HepG2 (cell line): ENCODE results near the gene PXMP4. TPM values are rescaled to one million over a fixed set of nuclear protein-coding genes. Genes with fewer than 3 reads are reported as not detected.

Source experiments
- ATRX ChIP-seq: sonication (generic); formaldehyde crosslinking; IDR thresholded peaks from 2 replicates; pipeline ENCODE4 v1.4.0; 2020; ENCODE audit warnings: missing genetic modification reagents, borderline replicate concordance
- CEBPZ ChIP-seq: IDR thresholded peaks from 2 replicates; pipeline ENCODE4 v1.6.1; 2012; ENCODE audit warnings: low read length, improper control_type of control experiment
- HBP1 ChIP-seq: IDR thresholded peaks from 2 replicates; pipeline ENCODE4 v1.6.1; 2016; ENCODE audit warnings: low read depth, control low read depth
- HOMEZ ChIP-seq: IDR thresholded peaks from 2 replicates; pipeline ENCODE4 v1.6.1; 2016; ENCODE audit warnings: low read depth
- ISX ChIP-seq: sonication (generic); formaldehyde crosslinking; conservative IDR thresholded peaks from 2 replicates; pipeline ENCODE4 v1.5.0; 2020; ENCODE audit warnings: missing genetic modification reagents
- JARID2 ChIP-seq: sonication (generic); formaldehyde crosslinking; IDR thresholded peaks from 2 replicates; pipeline ENCODE4 v1.8.1; 2023; ENCODE audit warnings: missing genetic modification reagents, inconsistent platforms; ENCODE audit not compliant: insufficient replicate concordance
- MLX ChIP-seq: IDR thresholded peaks from 2 replicates; pipeline ENCODE4 v1.6.1; 2016
- MTF2 ChIP-seq: sonication (generic); formaldehyde crosslinking; IDR thresholded peaks from 2 replicates; pipeline ENCODE4 v1.5.0; 2020; ENCODE audit warnings: missing genetic modification reagents, borderline replicate concordance
- NFIC ChIP-seq: IDR thresholded peaks from 2 replicates; pipeline ENCODE4 v1.6.1; 2012; ENCODE audit warnings: mild to moderate bottlenecking, low read length, inconsistent platforms
- PAF1 ChIP-seq: IDR thresholded peaks from 2 replicates; pipeline ENCODE4 v1.6.1; 2016; ENCODE audit warnings: missing genetic modification reagents, missing compliant biosample characterization
- SMAD9 ChIP-seq: sonication (generic); formaldehyde crosslinking; IDR thresholded peaks from 2 replicates; pipeline ENCODE4 v1.5.1; 2020; ENCODE audit warnings: mild to moderate bottlenecking, missing genetic modification reagents
- STAG1 ChIP-seq: sonication (generic); formaldehyde crosslinking; IDR thresholded peaks from 2 replicates; pipeline ENCODE4 v1.4.0; 2020; ENCODE audit warnings: missing genetic modification reagents
- TRAFD1 ChIP-seq: sonication (generic); formaldehyde crosslinking; IDR thresholded peaks from 2 replicates; pipeline ENCODE4 v1.5.1; 2020; ENCODE audit warnings: missing genetic modification reagents, mild to moderate bottlenecking, borderline replicate concordance
- ZBTB42 ChIP-seq: sonication (generic); formaldehyde crosslinking; IDR thresholded peaks from 2 replicates; pipeline ENCODE4 v1.5.0; 2020; ENCODE audit warnings: mild to moderate bottlenecking, missing genetic modification reagents
- ZNF317 ChIP-seq: sonication (generic); formaldehyde crosslinking; IDR thresholded peaks from 2 replicates; pipeline ENCODE4 v1.5.0; 2020; ENCODE audit warnings: mild to moderate bottlenecking, missing genetic modification reagents
- ZNF629 ChIP-seq: sonication (generic); formaldehyde crosslinking; conservative IDR thresholded peaks from 2 replicates; pipeline ENCODE4 v1.5.0; 2020; ENCODE audit warnings: missing genetic modification reagents
- ZNF746 ChIP-seq: sonication (generic); formaldehyde crosslinking; IDR thresholded peaks from 2 replicates; pipeline ENCODE4 v1.8.0; 2022; ENCODE audit warnings: mild to moderate bottlenecking, missing genetic modification reagents
- ZNF777 ChIP-seq: sonication (generic); formaldehyde crosslinking; IDR thresholded peaks from 2 replicates; pipeline ENCODE4 v1.4.0; 2020; ENCODE audit warnings: missing genetic modification reagents
- ZNF839 ChIP-seq: sonication (generic); formaldehyde crosslinking; IDR thresholded peaks from 2 replicates; pipeline ENCODE4 v1.4.0; 2020; ENCODE audit warnings: missing genetic modification reagents, mild to moderate bottlenecking, borderline replicate concordance
- polyA plus RNA-seq, 8 experiments: library from polyadenylated mRNA; depleted of rRNA in 3 of 8; stranded (reverse) in 7 of 8; unstranded in 1 of 8; fragments of >200 nt; fragmentation: Illumina TruSeq in 4 of 8; extraction: Trizol in 4 of 8; gene quantifications; 2 replicates each; pipeline versions ENCODE4 v1.2.1 to v1.2.3, GENCODE V29; 2011 to 2016; ENCODE audit warnings: low read depth in 4 of 8, missing spikeins in 1 of 8, mixed read lengths in 1 of 8; ENCODE audit not compliant: insufficient read depth in 1 of 8
- total RNA-seq, 5 experiments: library from RNA; depleted of rRNA; stranded (reverse); fragments of >200 nt; fragmentation: Illumina TruSeq; extraction: Trizol; gene quantifications; 2 replicates each; pipeline ENCODE4 v1.2.3, GENCODE V29; 2016; ENCODE audit warnings: low read depth in 1 of 5

Gene PXMP4
- total and polyA plus RNA-seq, 2 of the 13 experiments (the other 11 are each of a cell fraction or from before 2014, with no cell fraction given) = not detected

GRCh38 chr20:33663161-33664084 is 56.7 kb downstream of the PXMP4 start (continued):
- TF ChIP-seq MLX = no peak
- peak; percentile 82 for TF ChIP-seq JARID2 (CRISPR knock-in tag)
- TF ChIP-seq SMAD9 (CRISPR knock-in tag) = no peak
- TF ChIP-seq ZBTB42 = peak; percentile 93
- peak; percentile 5; the same call in 1 of the 2 replicates for TF ChIP-seq ZNF629 (CRISPR knock-in tag)
- no peak for TF ChIP-seq NFIC
- peak; percentile 93; the same call in 1 of the 2 replicates for TF ChIP-seq MTF2 (CRISPR knock-in tag)
- TF ChIP-seq CEBPZ = no peak
- TF ChIP-seq ISX (CRISPR knock-in tag) = no peak; the same call in 1 of the 2 replicates
- no peak for TF ChIP-seq HOMEZ (CRISPR knock-in tag)
- peak; percentile 27; the same call in 1 of the 2 replicates for TF ChIP-seq ZNF746 (CRISPR knock-in tag)
- TF ChIP-seq PAF1 = peak; percentile 78
- peak; percentile 50; the same call in 1 of the 2 replicates for TF ChIP-seq ZNF777
- no peak; the same call in 1 of the 2 replicates for TF ChIP-seq HBP1 (CRISPR knock-in tag)
- TF ChIP-seq ATRX (CRISPR knock-in tag) = no peak
- peak; percentile 79; the same call in 1 of the 2 replicates for TF ChIP-seq ZNF317 (CRISPR knock-in tag)
- TF ChIP-seq STAG1 (CRISPR knock-in tag) = 0 out of 2 replicates have a peak, but pooled peaks have one; percentile 18
- no peak for TF ChIP-seq ZNF839 (CRISPR knock-in tag)
- peak; percentile 20; the same call in 1 of the 2 replicates for TF ChIP-seq TRAFD1 (CRISPR knock-in tag)
